ENCODE results near the gene PDE11A. TPM values are rescaled to one million over a fixed set of nuclear protein-coding genes. Genes with fewer than 3 reads are reported as not detected.

PDE11A gene
- total and polyA plus RNA-seq, 2 of the 8 experiments (the other 6 are each of a cell fraction or from before 2014, with no cell fraction given), result 0.19 to 0.23 TPM

- Histone ChIP-seq H3K4me1 (replicated peaks in 1 of 4; ENCODE audit: control insufficient read depth in 3 of 4, insufficient read depth in 4 of 4, low read length in 3 of 4) (peaks cover 2 to 6% (median 3%) of the 10 kb centered on the region in 4 experiments; a peak in 6 of 7 replicates), H3K79me2 (ENCODE audit: control insufficient read depth in 1 of 2, insufficient read depth in 2 of 2, low read length in 2 of 2) (no peaks in the 10 kb centered on the region), H4K8ac (ENCODE audit: extremely low read depth, insufficient read depth, low read length) (no peak overlapping the region), H2BK120ac (replicated peaks; ENCODE audit: low read depth, low read length) (no peak overlapping the region), H4K20me1 (replicated peaks in 1 of 2; ENCODE audit: control insufficient read depth in 1 of 2, insufficient read depth in 2 of 2, low read length in 2 of 2) (no peaks in the 10 kb centered on the region), H3K36me3 (ENCODE audit: control insufficient read depth in 2 of 4, insufficient read depth in 4 of 4, low read length in 3 of 4) (no peaks in the 10 kb centered on the region), H2BK5ac (ENCODE audit: low read depth, low read length) (no peak overlapping the region), H4K5ac (ENCODE audit: insufficient read length, low read depth, low read length) (no peak overlapping the region), H2BK12ac (ENCODE audit: low read depth, low read length) (no peak overlapping the region), H3K9ac (replicated peaks in 1 of 4; ENCODE audit: extremely low read depth in 1 of 4, low read depth in 3 of 4, low read length in 3 of 4) (no peak overlapping the region), H4K91ac (replicated peaks; ENCODE audit: insufficient read length, low read length) (no peak overlapping the region), H3K27ac (ENCODE audit: low read depth, low read length) (no peak overlapping the region), H3K23me2 (ENCODE audit: low read depth, low read length) (no peaks in the 10 kb centered on the region), H2BK15ac (ENCODE audit: low read length) (no peak overlapping the region), H3K18ac (ENCODE audit: extremely low read depth, low read length) (no peak overlapping the region), H3K56ac (replicated peaks; ENCODE audit: insufficient read length, low read depth, low read length) (no peak overlapping the region), H3K4me2 (ENCODE audit: insufficient read depth in 1 of 2, low read depth in 2 of 2, low read length in 2 of 2) (no peak overlapping the region), H2AK5ac (ENCODE audit: low read depth, low read length) (no peak overlapping the region), H3K4me3 (ENCODE audit: extremely low read depth in 1 of 4, insufficient read depth in 2 of 4, low read depth in 3 of 4, low read length in 4 of 4) (no peak overlapping the region), H3K23ac (ENCODE audit: insufficient read length) (no peak overlapping the region), H3K27me3 (replicated peaks in 1 of 4; ENCODE audit: control insufficient read depth in 3 of 4, extremely low read depth in 1 of 4, insufficient read depth in 3 of 4, low read length in 3 of 4) (no peaks in the 10 kb centered on the region), H3K4ac (replicated peaks; ENCODE audit: insufficient read length, low read depth, low read length) (no peak overlapping the region), H3K9me3 (ENCODE audit: insufficient read depth in 2 of 2, low read depth in 1 of 2, low read length in 1 of 2) (no peaks in the 10 kb centered on the region; a peak in 1 of 4 replicates), H2BK20ac (ENCODE audit: low read length) (no peak overlapping the region), H3K14ac (ENCODE audit: insufficient read length) (no peak overlapping the region), H2AFZ (ENCODE audit: low read length) (no peak overlapping the region), H3K79me1 (ENCODE audit: low read depth, low read length) (no peaks in the 10 kb centered on the region)
- no peak for DNase-seq (ENCODE audit: low read depth in 1 of 2, low spot score in 2 of 2)
- 91% methylated on average over 2 of the region's 2 CpGs; no CpG with 5 or more reads in 1 of the 2 experiments for WGBS, 2 experiments (ENCODE audit: extremely low coverage in 1 of 2, insufficient coverage in 1 of 2, insufficient read length in 1 of 2, insufficient replicate concordance in 2 of 2, low coverage in 1 of 2, low lambda C conversion rate in 2 of 2, missing lambda C conversion rate in 1 of 2)
- ChIA-PET CTCF (ENCODE audit: partially characterized antibody) (interaction anchor here (0.7 to 2.6 kb wide), 13 partner anchors 10 to 454 kb away, joined by 3 to 13 read pairs (median 4); no protein-coding TSS in a partner anchor), POLR2A (ENCODE audit: partially characterized antibody) (no interaction called here)
- no peak for FAIRE-seq
- TF ChIP-seq CREB1 (IDR thresholded peaks at IDR 0.05), result no peak
- TF ChIP-seq FOSL1 (IDR thresholded peaks at IDR 0.05; ENCODE audit: insufficient read depth, low read depth, low read length), result no peak
- TF ChIP-seq CTCF (IDR thresholded peaks at IDR 0.05; ENCODE audit: control extremely low read depth in 1 of 3, insufficient read depth in 1 of 3, low read depth in 1 of 3, low read length in 3 of 3), result no peak
- no peak for TF ChIP-seq RFX5 (IDR thresholded peaks at IDR 0.05; ENCODE audit: borderline replicate concordance, low read depth, low read length)
- TF ChIP-seq SIN3A (conservative IDR thresholded peaks at IDR 0.05 in 1 of 2, IDR thresholded peaks at IDR 0.05 in 1 of 2; ENCODE audit: low read depth in 1 of 2, low read length in 2 of 2), result no peak
- TF ChIP-seq SP1 (IDR thresholded peaks at IDR 0.05; ENCODE audit: low read depth, low read length), result no peak
- TF ChIP-seq SIX5 (IDR thresholded peaks at IDR 0.05; ENCODE audit: low read depth, low read length), result no peak
- TF ChIP-seq SUZ12 (IDR thresholded peaks at IDR 0.05; ENCODE audit: low read length), result no peak
- TF ChIP-seq POLR2AphosphoS5 (IDR thresholded peaks at IDR 0.05; ENCODE audit: low read depth, low read length), result no peak
- TF ChIP-seq RAD21 (IDR thresholded peaks at IDR 0.05 in 1 of 2, conservative IDR thresholded peaks at IDR 0.05 in 1 of 2; ENCODE audit: low read depth in 2 of 2, low read length in 2 of 2), result no peak
- TF ChIP-seq POLR2A (IDR thresholded peaks at IDR 0.05; ENCODE audit: control extremely low read depth in 1 of 2, low read depth in 2 of 2, low read length in 2 of 2), result no peak
Observed at GRCh38 chr2:177602611-177603164, 469.9 kb downstream of the PDE11A start.

Measured in H1 (cell line).